NCI-H1694 treated with DMSO at 0.1 percent for 48 hours (cell line): ENCODE measurements around the gene LRRC8D.

Source experiments
- DNase-seq: peaks from one replicate; lab custom pipeline; 2025; lab: John Stamatoyannopoulos, UW

Gene LRRC8D

DNA sequence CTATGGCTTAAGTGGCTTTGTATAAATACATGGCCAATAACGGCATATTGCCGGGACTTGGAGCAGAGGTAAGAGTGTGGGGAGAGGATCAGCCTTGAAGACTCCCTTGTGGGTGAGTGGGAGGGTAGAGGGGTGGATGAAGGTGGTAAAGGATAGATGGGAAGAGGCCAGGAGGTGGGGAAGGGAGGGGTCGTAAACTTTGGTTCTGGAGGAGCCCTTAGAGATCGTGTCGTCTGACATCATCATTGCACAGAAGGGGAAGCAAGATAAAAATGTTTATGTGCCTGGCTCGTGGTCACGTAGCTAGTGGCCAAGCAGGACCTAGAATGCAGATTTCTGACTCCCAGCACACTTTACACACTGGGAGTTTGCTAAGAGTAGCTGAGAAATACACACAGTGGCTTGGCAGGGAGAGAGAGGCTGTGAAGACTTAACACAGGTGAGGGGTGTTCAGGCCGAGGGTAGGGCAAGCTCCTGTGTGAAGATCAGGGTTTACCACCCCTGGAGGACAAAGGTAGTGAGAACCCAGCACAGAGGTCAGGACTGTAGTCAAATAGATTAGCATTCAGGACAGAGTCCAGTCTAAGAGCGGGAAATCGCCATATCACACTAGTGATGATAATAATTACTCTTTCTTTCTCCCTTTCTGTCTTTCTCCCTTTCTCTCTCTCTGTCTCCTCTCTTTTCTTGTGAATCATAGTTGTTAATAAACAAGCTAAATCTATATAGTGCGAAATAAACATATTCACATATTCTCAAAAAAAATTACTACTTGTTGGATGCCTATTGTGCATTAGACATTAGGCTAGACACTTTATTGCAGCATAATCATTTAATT is 75.5 kb downstream of the LRRC8D start:
- DNase-seq, result no peak

GRCh38 chr1:89897347-89898133 is 76.7 kb downstream of the LRRC8D start:
- DNase-seq, result no peak

DNA sequence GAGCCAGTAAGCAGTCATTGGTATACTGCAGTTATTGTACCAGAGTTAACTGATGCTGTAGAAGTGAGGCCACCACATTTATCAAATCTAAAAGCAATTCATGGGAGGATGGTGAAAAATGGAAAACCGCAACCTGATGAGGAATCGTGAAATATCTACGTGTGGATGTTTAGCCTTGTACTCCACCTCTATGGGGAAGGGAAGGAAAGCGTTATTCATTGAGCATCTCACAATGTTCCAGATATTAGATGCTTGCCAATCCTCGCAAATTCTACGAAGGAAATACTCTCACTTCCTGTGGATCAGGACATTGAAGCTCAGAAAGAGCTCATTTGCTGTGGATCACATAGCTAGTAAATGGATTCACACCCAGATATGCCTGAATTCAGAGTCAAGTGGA is 77.3 kb downstream of the LRRC8D start:
- no peak for DNase-seq

DNA sequence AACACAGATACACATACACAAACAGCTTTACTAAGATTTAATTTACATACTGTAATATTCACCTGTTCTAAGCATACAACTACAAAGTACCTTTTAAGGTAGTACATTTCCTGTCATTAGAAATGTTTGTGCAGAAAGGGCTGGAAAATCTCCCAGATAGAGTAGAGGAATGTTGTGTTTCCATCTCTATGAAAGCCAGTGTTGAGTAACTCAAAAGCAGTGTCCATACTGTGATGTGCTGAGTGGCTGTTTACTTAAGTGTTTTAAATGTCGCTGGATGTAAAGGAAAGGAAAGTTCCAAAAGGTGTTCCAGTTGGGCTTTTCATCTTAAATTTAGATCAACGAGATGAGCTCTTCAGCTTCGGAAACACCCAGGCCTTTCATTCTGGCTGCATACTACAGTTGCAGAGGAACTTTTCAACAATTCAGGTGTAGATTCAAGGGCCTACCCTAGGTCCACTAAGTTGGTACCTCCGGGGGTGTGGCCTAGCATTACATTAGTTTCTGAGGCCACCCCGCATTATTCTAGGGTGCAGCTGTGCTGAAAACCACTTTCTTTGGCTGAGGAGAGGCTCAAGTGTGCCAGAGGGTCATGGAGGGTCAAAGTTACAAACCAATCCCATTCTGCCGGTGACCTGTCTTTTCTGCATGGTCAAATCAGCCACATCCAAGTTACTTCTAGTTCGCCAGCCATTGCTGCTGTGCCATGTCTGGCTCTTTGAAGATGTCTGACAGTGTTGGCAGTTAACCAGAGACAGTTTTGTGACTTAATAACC is 78.1 kb downstream of the LRRC8D start:
- DNase-seq, result no peak

- DNase-seq, result no peak
These were observed 79.5 kb downstream of the LRRC8D start for GRCh38 chr1:89900323-89900722.

GRCh38 chr1:89900791-89901708 is 80.2 kb downstream of the LRRC8D start:
- DNase-seq, result no peak

DNA sequence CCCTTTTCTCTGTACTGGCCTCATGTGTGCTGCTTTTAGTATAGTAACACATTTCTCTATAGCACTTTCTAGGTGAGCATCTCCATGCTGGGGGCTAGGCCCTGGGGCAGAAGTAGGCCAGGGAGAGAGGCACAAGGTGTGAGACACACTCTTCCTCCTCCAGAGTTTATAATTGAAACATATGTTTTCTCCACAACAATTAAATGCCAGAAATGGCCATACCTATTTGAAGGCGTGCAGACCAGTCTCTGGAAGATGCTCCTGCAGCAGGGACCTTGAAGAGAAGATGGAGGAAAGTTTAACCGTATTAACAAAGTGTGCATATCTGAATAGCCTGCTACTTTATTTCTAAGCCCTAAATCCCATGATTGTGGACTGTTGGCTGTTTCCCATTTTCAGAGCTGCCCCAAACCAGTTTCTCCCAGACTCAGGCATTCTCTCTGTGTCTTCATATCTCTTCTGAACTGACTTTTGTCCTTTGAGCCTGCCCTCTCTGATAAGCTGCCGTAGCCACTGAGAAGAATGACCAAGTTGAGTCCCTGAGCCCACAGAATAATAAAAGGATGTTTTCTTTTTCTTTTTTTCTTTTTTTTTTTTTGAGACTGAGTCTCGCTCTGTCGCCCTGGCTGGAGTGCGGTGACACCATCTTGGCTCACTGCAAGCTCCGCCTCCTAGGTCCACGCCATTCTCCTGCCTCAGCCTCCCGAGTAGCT is 81.3 kb downstream of the LRRC8D start:
- DNase-seq, result no peak

GRCh38 chr1:89903550-89903949 is 82.7 kb downstream of the LRRC8D start:
- DNase-seq, result no peak

GRCh38 chr1:89904219-89904980 is 83.6 kb downstream of the LRRC8D start:
- DNase-seq, result no peak

GRCh38 chr1:89905395-89906058 is 84.7 kb downstream of the LRRC8D start:
- no peak for DNase-seq

DNA sequence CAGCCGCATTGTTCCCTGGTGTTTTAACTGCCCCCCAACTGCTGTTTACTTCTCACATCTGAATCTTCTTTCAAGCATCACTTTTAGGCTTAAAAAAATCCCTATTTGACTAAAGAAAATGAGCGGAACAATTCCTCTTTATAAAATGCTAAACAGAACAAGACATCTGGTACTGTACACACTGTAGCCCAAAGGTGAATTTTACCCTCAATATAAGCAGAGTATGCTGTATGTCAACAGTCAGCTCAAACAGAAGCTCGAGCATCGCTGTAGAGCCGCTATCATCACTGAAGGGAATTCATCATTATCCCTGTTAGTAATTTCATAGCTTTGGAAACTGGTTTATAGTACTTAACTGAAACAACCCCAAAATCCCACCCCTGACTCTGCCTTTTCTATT is 85.3 kb downstream of the LRRC8D start:
- no peak for DNase-seq

- DNase-seq, result no peak
These were observed 86.9 kb downstream of the LRRC8D start for GRCh38 chr1:89907727-89908212.

GRCh38 chr1:89908273-89908671 is 87.4 kb downstream of the LRRC8D start:
- DNase-seq, result no peak

- no peak for DNase-seq
These were observed 88.0 kb downstream of the LRRC8D start for GRCh38 chr1:89908672-89909436.

GRCh38 chr1:89910268-89910667 is 89.4 kb downstream of the LRRC8D start:
- no peak for DNase-seq

DNA sequence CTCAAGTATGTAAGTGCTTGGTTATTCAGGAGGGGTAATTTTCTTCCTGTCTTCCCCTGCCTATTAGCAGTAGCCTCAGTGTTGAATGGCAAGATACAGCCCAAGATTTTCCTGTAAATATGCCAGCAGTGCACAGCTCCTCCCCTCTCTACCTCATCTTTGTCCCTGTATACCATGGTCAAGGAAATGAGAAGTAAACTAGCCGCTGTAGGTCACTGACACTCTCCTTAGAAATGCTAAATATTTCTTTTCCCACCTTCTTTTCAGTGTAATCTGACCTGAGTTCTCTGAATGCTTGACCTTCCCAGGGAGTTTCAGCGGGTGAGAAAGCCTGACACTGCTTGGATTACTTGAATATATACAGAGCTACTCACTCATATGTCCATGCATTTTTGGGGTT is 89.9 kb downstream of the LRRC8D start:
- DNase-seq, result no peak

- no peak for DNase-seq
These were observed 90.6 kb downstream of the LRRC8D start for GRCh38 chr1:89911191-89911991.

GRCh38 chr1:89912073-89912472 is 91.2 kb downstream of the LRRC8D start:
- no peak for DNase-seq
